ENCODE measurements around the gene GCFC2.

GCFC2 gene

DNA sequence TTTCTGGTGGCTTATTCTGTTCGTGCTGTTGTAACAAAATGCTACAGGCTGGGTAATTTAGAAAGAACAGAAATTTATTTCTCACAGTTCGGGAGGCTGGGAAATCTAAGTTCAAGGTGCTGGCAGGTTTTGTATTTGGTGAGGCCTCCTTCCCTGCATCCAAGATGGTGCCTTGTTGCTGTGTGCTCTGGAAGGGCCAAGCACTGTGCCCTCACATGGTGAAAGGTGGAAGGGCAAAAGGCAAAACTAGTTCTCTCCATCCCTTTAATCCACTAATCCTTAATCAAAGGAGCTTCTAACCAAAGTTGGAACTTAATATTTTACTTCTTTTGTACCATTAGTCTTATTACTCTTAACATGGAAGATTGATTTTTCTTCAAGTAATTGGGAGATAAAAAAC lies 56.7 kb downstream of the GCFC2 start:
- ChIA-PET CTCF (interaction anchor here (0.8 kb wide), 1 partner anchor 23 kb away, joined by 3 read pairs; no protein-coding TSS in a partner anchor), POLR2A (no interaction called here)
- TF ChIP-seq SUZ12 (IDR thresholded peaks at IDR 0.05), result no peak
- no peak for TF ChIP-seq FOXK2 (IDR thresholded peaks at IDR 0.05)
- no peak for TF ChIP-seq TARDBP (IDR thresholded peaks at IDR 0.05)
- TF ChIP-seq NFRKB (IDR thresholded peaks at IDR 0.05), result no peak
- no peak for TF ChIP-seq SP1 (IDR thresholded peaks at IDR 0.05)
- no peak for TF ChIP-seq FOXA1 (IDR thresholded peaks at IDR 0.05)
- TF ChIP-seq ARNT (IDR thresholded peaks at IDR 0.05), result no peak
- TF ChIP-seq ELF4 (IDR thresholded peaks at IDR 0.05), result no peak
- no peak for TF ChIP-seq LEF1 (IDR thresholded peaks at IDR 0.05; ENCODE audit: borderline replicate concordance)
- TF ChIP-seq ZNF384 (IDR thresholded peaks at IDR 0.05), result no peak
- TF ChIP-seq, protein P1, sequence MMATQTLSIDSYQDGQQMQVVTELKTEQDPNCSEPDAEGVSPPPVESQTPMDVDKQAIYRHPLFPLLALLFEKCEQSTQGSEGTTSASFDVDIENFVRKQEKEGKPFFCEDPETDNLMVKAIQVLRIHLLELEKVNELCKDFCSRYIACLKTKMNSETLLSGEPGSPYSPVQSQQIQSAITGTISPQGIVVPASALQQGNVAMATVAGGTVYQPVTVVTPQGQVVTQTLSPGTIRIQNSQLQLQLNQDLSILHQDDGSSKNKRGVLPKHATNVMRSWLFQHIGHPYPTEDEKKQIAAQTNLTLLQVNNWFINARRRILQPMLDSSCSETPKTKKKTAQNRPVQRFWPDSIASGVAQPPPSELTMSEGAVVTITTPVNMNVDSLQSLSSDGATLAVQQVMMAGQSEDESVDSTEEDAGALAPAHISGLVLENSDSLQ (IDR thresholded peaks at IDR 0.05), result no peak
- no peak for TF ChIP-seq BHLHE40 (IDR thresholded peaks at IDR 0.05; ENCODE audit: borderline replicate concordance)
- no peak for TF ChIP-seq FOXM1 (IDR thresholded peaks at IDR 0.05; ENCODE audit: borderline replicate concordance)
- TF ChIP-seq HDGF (IDR thresholded peaks at IDR 0.05; ENCODE audit: borderline replicate concordance), result no peak
- no peak for TF ChIP-seq L3MBTL2 (conservative IDR thresholded peaks at IDR 0.05)
- no peak for TF ChIP-seq CTBP1 (IDR thresholded peaks at IDR 0.05; ENCODE audit: borderline replicate concordance)
- no peak for DNase-seq (ENCODE audit: extremely low spot score)

DNA sequence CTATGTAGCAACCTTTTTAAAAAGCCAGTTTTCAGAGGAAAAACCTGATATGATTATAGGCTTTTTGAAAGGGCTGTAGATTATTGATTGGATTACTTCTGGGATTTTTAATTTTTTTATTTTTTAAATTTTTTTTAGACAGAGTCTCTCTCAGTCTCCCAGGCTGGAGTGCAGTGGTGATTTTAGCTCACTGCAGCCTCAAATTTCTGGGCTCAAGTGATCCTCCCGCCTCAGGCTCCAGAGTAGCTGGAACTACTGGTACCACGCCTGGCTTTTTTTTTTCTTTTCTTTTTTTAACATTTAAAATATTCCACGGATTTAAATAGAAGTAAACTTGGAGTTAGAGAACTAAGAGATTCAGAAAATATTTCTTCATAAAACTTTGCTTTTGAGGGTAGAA lies 62.9 kb downstream of the GCFC2 start:
- no peak for TF ChIP-seq BHLHE40 (IDR thresholded peaks at IDR 0.05; ENCODE audit: borderline replicate concordance)
- TF ChIP-seq L3MBTL2 (conservative IDR thresholded peaks at IDR 0.05), result no peak
- TF ChIP-seq CTBP1 (IDR thresholded peaks at IDR 0.05; ENCODE audit: borderline replicate concordance), result no peak
- no peak for TF ChIP-seq NFRKB (IDR thresholded peaks at IDR 0.05)
- TF ChIP-seq HDGF (IDR thresholded peaks at IDR 0.05; ENCODE audit: borderline replicate concordance), result no peak
- TF ChIP-seq ZNF384 (IDR thresholded peaks at IDR 0.05), result no peak
- TF ChIP-seq TARDBP (IDR thresholded peaks at IDR 0.05), result no peak
- TF ChIP-seq SP1 (IDR thresholded peaks at IDR 0.05), result no peak
- no peak for TF ChIP-seq FOXA1 (IDR thresholded peaks at IDR 0.05)
- TF ChIP-seq LEF1 (IDR thresholded peaks at IDR 0.05; ENCODE audit: borderline replicate concordance), result no peak
- TF ChIP-seq, protein P1 (IDR thresholded peaks at IDR 0.05), result no peak
- DNase-seq (ENCODE audit: extremely low spot score), result no peak
- CTCF ChIA-PET, result no interaction called here
- POLR2A ChIA-PET, result interaction anchor here (0.8 to 2.0 kb wide), 3 partner anchors 9 to 63 kb away, joined by 3 to 13 read pairs (median 9); partner anchors contain the start of gene GCFC2

GRCh38 chr2:75646583-75647425 lies 63.9 kb downstream of the GCFC2 start, which contains the start of gene MRPL19:
TSS of gene MRPL19 (plus strand) at chr2:75646783. CDS start at chr2:75646808, 25 bp downstream.
- CTCF ChIA-PET, result no interaction called here
- TF ChIP-seq NFRKB (IDR thresholded peaks at IDR 0.05), result peak; percentile 43; the same call in 1 of the 2 replicates
- peak; percentile 19 for TF ChIP-seq L3MBTL2 (conservative IDR thresholded peaks at IDR 0.05)
- no peak for TF ChIP-seq ZNF384 (IDR thresholded peaks at IDR 0.05)
- peak; percentile 58; the same call in 1 of the 2 replicates for TF ChIP-seq FOXK2 (IDR thresholded peaks at IDR 0.05)
- no peak for TF ChIP-seq FOXA1 (IDR thresholded peaks at IDR 0.05)
- peak; percentile 21; the same call in 1 of the 2 replicates for TF ChIP-seq ELF4 (IDR thresholded peaks at IDR 0.05)
- POLR2A ChIA-PET, result interaction anchor here (0.7 to 2.0 kb wide), 5 partner anchors 9 to 1204 kb away, joined by 3 to 13 read pairs (median 4); partner anchors contain the start of gene GCFC2
- peak; percentile 89 for DNase-seq (ENCODE audit: extremely low spot score)

GRCh38 chr2:75646090-75646582 lies 64.6 kb downstream of the GCFC2 start:
- no peak for DNase-seq (ENCODE audit: extremely low spot score)
- no peak for TF ChIP-seq SUZ12 (IDR thresholded peaks at IDR 0.05)
- TF ChIP-seq ARNT (IDR thresholded peaks at IDR 0.05), result no peak
- no peak for TF ChIP-seq CTBP1 (IDR thresholded peaks at IDR 0.05; ENCODE audit: borderline replicate concordance)
- peak; percentile 77; the same call in 1 of the 2 replicates for TF ChIP-seq L3MBTL2 (conservative IDR thresholded peaks at IDR 0.05)
- TF ChIP-seq FOXM1 (IDR thresholded peaks at IDR 0.05; ENCODE audit: borderline replicate concordance), result no peak
- TF ChIP-seq TARDBP (IDR thresholded peaks at IDR 0.05), result no peak
- TF ChIP-seq, protein P1 (IDR thresholded peaks at IDR 0.05), result 0 out of 2 replicates have a peak, but pooled peaks have one; percentile 12
- ChIA-PET POLR2A (interaction anchor here (0.7 to 2.0 kb wide), 5 partner anchors 9 to 1204 kb away, joined by 3 to 13 read pairs (median 4); partner anchors contain the start of gene GCFC2), CTCF (no interaction called here)

- DNase-seq (ENCODE audit: extremely low spot score), result no peak
- ChIA-PET CTCF (no interaction called here), POLR2A (interaction anchor here (0.7 kb wide), 1 partner anchor 1205 kb away, joined by 3 read pairs; no protein-coding TSS in a partner anchor)
- TF ChIP-seq FOXM1 (IDR thresholded peaks at IDR 0.05; ENCODE audit: borderline replicate concordance), result no peak
- TF ChIP-seq BHLHE40 (IDR thresholded peaks at IDR 0.05; ENCODE audit: borderline replicate concordance), result no peak
- no peak for TF ChIP-seq TARDBP (IDR thresholded peaks at IDR 0.05)
- TF ChIP-seq SP1 (IDR thresholded peaks at IDR 0.05), result no peak
- no peak for TF ChIP-seq HDGF (IDR thresholded peaks at IDR 0.05; ENCODE audit: borderline replicate concordance)
- TF ChIP-seq CTBP1 (IDR thresholded peaks at IDR 0.05; ENCODE audit: borderline replicate concordance), result no peak
- TF ChIP-seq FOXK2 (IDR thresholded peaks at IDR 0.05), result no peak
- TF ChIP-seq ZNF384 (IDR thresholded peaks at IDR 0.05), result no peak
- no peak for TF ChIP-seq ARNT (IDR thresholded peaks at IDR 0.05)
- TF ChIP-seq ELF4 (IDR thresholded peaks at IDR 0.05), result no peak
- TF ChIP-seq NFRKB (IDR thresholded peaks at IDR 0.05), result no peak
- no peak for TF ChIP-seq FOXA1 (IDR thresholded peaks at IDR 0.05)
- no peak for TF ChIP-seq LEF1 (IDR thresholded peaks at IDR 0.05; ENCODE audit: borderline replicate concordance)
- no peak for TF ChIP-seq L3MBTL2 (conservative IDR thresholded peaks at IDR 0.05)
- TF ChIP-seq, protein P1 (IDR thresholded peaks at IDR 0.05), result no peak
- TF ChIP-seq SUZ12 (IDR thresholded peaks at IDR 0.05), result no peak
Measured at GRCh38 chr2:75645643-75646042, 65.1 kb downstream of the GCFC2 start.
